ENCODE results near the gene ELMO2.

The ELMO2 gene

GRCh38 chr20:46324379-46324778 is 82.0 kb downstream of the ELMO2 start:
- H3K4me3 ChIP-seq (ENCODE audit: low read length) = no peak overlapping the region
- WGBS (ENCODE audit: extremely low coverage, insufficient coverage, low lambda C conversion rate) = no CpG with 5 or more reads among the region's 7 CpGs
- no peak overlapping the region for H3K18ac ChIP-seq (ENCODE audit: low read length)
- no peak overlapping the region for H2BK15ac ChIP-seq (replicated peaks; ENCODE audit: low read depth)
- H3K27ac ChIP-seq (ENCODE audit: low read depth, low read length) = no peak overlapping the region
- H4K8ac ChIP-seq (ENCODE audit: low read depth, low read length) = no peak overlapping the region
- H3K9ac ChIP-seq (ENCODE audit: low read length) = no peak overlapping the region
- H3K79me1 ChIP-seq (ENCODE audit: low read length) = no peaks in the 10 kb centered on the region
- no peaks in the 10 kb centered on the region for H3K4me1 ChIP-seq (ENCODE audit: control insufficient read depth, low read depth, low read length)
- H2AK5ac ChIP-seq (ENCODE audit: low read length) = no peak overlapping the region
- H3K36me3 ChIP-seq (ENCODE audit: control insufficient read depth, insufficient read depth, low read length) = no peaks in the 10 kb centered on the region
- no peak for DNase-seq
- H4K5ac ChIP-seq (ENCODE audit: low read length) = no peak overlapping the region
- no peak overlapping the region for H3K56ac ChIP-seq (ENCODE audit: low read length)
- H3K4me2 ChIP-seq (ENCODE audit: low read length) = no peak overlapping the region
- H3K23ac ChIP-seq (ENCODE audit: low read length) = no peak overlapping the region
- no peaks in the 10 kb centered on the region for H3K27me3 ChIP-seq (ENCODE audit: insufficient read depth, low read length, poor library complexity)
- H2BK120ac ChIP-seq (ENCODE audit: low read depth, low read length) = no peak overlapping the region
- no peak overlapping the region for H2BK5ac ChIP-seq (ENCODE audit: low read length)
- no peaks in the 10 kb centered on the region for H3K79me2 ChIP-seq (ENCODE audit: control insufficient read depth, insufficient read depth, low read length)
- no peak overlapping the region for H3K4ac ChIP-seq (ENCODE audit: low read depth, low read length)

- Histone ChIP-seq H2BK15ac (replicated peaks; ENCODE audit: low read depth) (no peak overlapping the region), H2BK5ac (ENCODE audit: low read length) (no peak overlapping the region), H3K27ac (ENCODE audit: low read depth, low read length) (no peak overlapping the region), H2BK120ac (ENCODE audit: low read depth, low read length) (no peak overlapping the region), H3K36me3 (ENCODE audit: control insufficient read depth, insufficient read depth, low read length) (no peaks in the 10 kb centered on the region), H3K18ac (ENCODE audit: low read length) (no peak overlapping the region), H3K56ac (ENCODE audit: low read length) (no peak overlapping the region), H3K79me1 (ENCODE audit: low read length) (no peaks in the 10 kb centered on the region), H4K8ac (ENCODE audit: low read depth, low read length) (no peak overlapping the region), H3K4me2 (ENCODE audit: low read length) (no peak overlapping the region), H3K9ac (ENCODE audit: low read length) (no peak overlapping the region), H3K79me2 (ENCODE audit: control insufficient read depth, insufficient read depth, low read length) (no peaks in the 10 kb centered on the region), H4K5ac (ENCODE audit: low read length) (no peak overlapping the region), H2AK5ac (ENCODE audit: low read length) (no peak overlapping the region), H3K4me1 (ENCODE audit: control insufficient read depth, low read depth, low read length) (no peaks in the 10 kb centered on the region), H3K4me3 (ENCODE audit: low read length) (no peak overlapping the region), H3K4ac (ENCODE audit: low read depth, low read length) (no peak overlapping the region), H3K27me3 (ENCODE audit: insufficient read depth, low read length, poor library complexity) (no peaks in the 10 kb centered on the region), H3K23ac (ENCODE audit: low read length) (no peak overlapping the region)
- DNase-seq = no peak
- no CpG with 5 or more reads among the region's 10 CpGs for WGBS (ENCODE audit: extremely low coverage, insufficient coverage, low lambda C conversion rate)
These were observed 82.9 kb downstream of the ELMO2 start for GRCh38 chr20:46323557-46323956.

- no peak for DNase-seq
These were observed 83.8 kb downstream of the ELMO2 start for GRCh38 chr20:46322641-46323040.

GRCh38 chr20:46317685-46318177 is 88.7 kb downstream of the ELMO2 start:
- Histone ChIP-seq H3K4me1 (ENCODE audit: control insufficient read depth, low read depth, low read length) (no peaks in the 10 kb centered on the region), H3K27me3 (ENCODE audit: insufficient read depth, low read length, poor library complexity) (peaks cover 6% of the 10 kb centered on the region), H4K8ac (ENCODE audit: low read depth, low read length) (no peak overlapping the region), H2AK5ac (ENCODE audit: low read length) (no peak overlapping the region), H3K36me3 (ENCODE audit: control insufficient read depth, insufficient read depth, low read length) (no peaks in the 10 kb centered on the region), H3K4me2 (ENCODE audit: low read length) (no peak overlapping the region), H3K9ac (ENCODE audit: low read length) (no peak overlapping the region), H3K4ac (ENCODE audit: low read depth, low read length) (no peak overlapping the region), H4K5ac (ENCODE audit: low read length) (no peak overlapping the region), H3K56ac (ENCODE audit: low read length) (no peak overlapping the region), H3K23ac (ENCODE audit: low read length) (no peak overlapping the region), H3K79me1 (ENCODE audit: low read length) (no peaks in the 10 kb centered on the region), H3K4me3 (ENCODE audit: low read length) (no peak overlapping the region), H2BK5ac (ENCODE audit: low read length) (no peak overlapping the region), H2BK15ac (replicated peaks; ENCODE audit: low read depth) (no peak overlapping the region), H3K27ac (ENCODE audit: low read depth, low read length) (no peak overlapping the region), H3K79me2 (ENCODE audit: control insufficient read depth, insufficient read depth, low read length) (no peaks in the 10 kb centered on the region), H3K18ac (ENCODE audit: low read length) (no peak overlapping the region), H2BK120ac (ENCODE audit: low read depth, low read length) (no peak overlapping the region)
- no peak for DNase-seq
- WGBS (ENCODE audit: extremely low coverage, insufficient coverage, low lambda C conversion rate) = no CpG with 5 or more reads among the region's 7 CpGs

More at GRCh38 chr20:46322641-46323040, 83.8 kb downstream of the ELMO2 start:
- Histone ChIP-seq H4K8ac (ENCODE audit: low read depth, low read length) (no peak overlapping the region), H3K9ac (ENCODE audit: low read length) (no peak overlapping the region), H3K27ac (ENCODE audit: low read depth, low read length) (no peak overlapping the region), H2BK120ac (ENCODE audit: low read depth, low read length) (no peak overlapping the region), H3K4ac (ENCODE audit: low read depth, low read length) (no peak overlapping the region), H2BK5ac (ENCODE audit: low read length) (no peak overlapping the region), H3K18ac (ENCODE audit: low read length) (no peak overlapping the region), H3K79me2 (ENCODE audit: control insufficient read depth, insufficient read depth, low read length) (no peaks in the 10 kb centered on the region), H3K56ac (ENCODE audit: low read length) (no peak overlapping the region), H3K79me1 (ENCODE audit: low read length) (no peaks in the 10 kb centered on the region), H3K4me3 (ENCODE audit: low read length) (no peak overlapping the region), H2AK5ac (ENCODE audit: low read length) (no peak overlapping the region), H3K23ac (ENCODE audit: low read length) (no peak overlapping the region), H2BK15ac (replicated peaks; ENCODE audit: low read depth) (no peak overlapping the region), H3K27me3 (ENCODE audit: insufficient read depth, low read length, poor library complexity) (no peaks in the 10 kb centered on the region), H3K4me2 (ENCODE audit: low read length) (no peak overlapping the region), H4K5ac (ENCODE audit: low read length) (no peak overlapping the region), H3K36me3 (ENCODE audit: control insufficient read depth, insufficient read depth, low read length) (no peaks in the 10 kb centered on the region), H3K4me1 (ENCODE audit: control insufficient read depth, low read depth, low read length) (no peaks in the 10 kb centered on the region)
- no CpG with 5 or more reads among the region's 8 CpGs for WGBS (ENCODE audit: extremely low coverage, insufficient coverage, low lambda C conversion rate)

GRCh38 chr20:46316984-46317684 is 89.3 kb downstream of the ELMO2 start:
- H3K36me3 ChIP-seq (ENCODE audit: control insufficient read depth, insufficient read depth, low read length) = no peaks in the 10 kb centered on the region
- H2BK120ac ChIP-seq (ENCODE audit: low read depth, low read length) = no peak overlapping the region
- H3K4me1 ChIP-seq (ENCODE audit: control insufficient read depth, low read depth, low read length) = no peaks in the 10 kb centered on the region
- DNase-seq = no peak
- H3K79me1 ChIP-seq (ENCODE audit: low read length) = no peaks in the 10 kb centered on the region
- H2AK5ac ChIP-seq (ENCODE audit: low read length) = no peak overlapping the region
- H3K56ac ChIP-seq (ENCODE audit: low read length) = no peak overlapping the region
- no peak overlapping the region for H4K8ac ChIP-seq (ENCODE audit: low read depth, low read length)
- no peaks in the 10 kb centered on the region for H3K79me2 ChIP-seq (ENCODE audit: control insufficient read depth, insufficient read depth, low read length)
- no CpG with 5 or more reads among the region's 24 CpGs for WGBS (ENCODE audit: extremely low coverage, insufficient coverage, low lambda C conversion rate)
- no peak overlapping the region for H3K18ac ChIP-seq (ENCODE audit: low read length)
- no peak overlapping the region for H3K9ac ChIP-seq (ENCODE audit: low read length)
- no peak overlapping the region for H2BK5ac ChIP-seq (ENCODE audit: low read length)
- no peak overlapping the region for H3K4me2 ChIP-seq (ENCODE audit: low read length)
- H3K4ac ChIP-seq (ENCODE audit: low read depth, low read length) = no peak overlapping the region
- H3K23ac ChIP-seq (ENCODE audit: low read length) = no peak overlapping the region
- no peak overlapping the region for H4K5ac ChIP-seq (ENCODE audit: low read length)
- peaks cover 6% of the 10 kb centered on the region for H3K27me3 ChIP-seq (ENCODE audit: insufficient read depth, low read length, poor library complexity)
- H3K27ac ChIP-seq (ENCODE audit: low read depth, low read length) = no peak overlapping the region
- H2BK15ac ChIP-seq (replicated peaks; ENCODE audit: low read depth) = no peak overlapping the region
- no peak overlapping the region for H3K4me3 ChIP-seq (ENCODE audit: low read length)
